AG04449 (cell line): ENCODE data around the gene COL12A1.

Experiments used
- CTCF ChIA-PET: fragments of 350-600 bp; formaldehyde crosslinking; extraction: SDS; loops from one replicate; lab custom pipeline; 2021; ENCODE audit warnings: antibody characterized with exemption; lab: Yijun Ruan, JAX
- POLR2A ChIA-PET: fragments of 400-600, 350-600 bp; formaldehyde crosslinking; extraction: SDS; loops from one replicate; lab custom pipeline; 2020; ENCODE audit warnings: antibody characterized with exemption, inconsistent platforms; lab: Yijun Ruan, JAX
- DNase-seq: peaks from one replicate; pipeline ENCODE4 v3.0.0-alpha.2; 2010; ENCODE audit warnings: low read depth, low spot score
- H3K4me3 ChIP-seq: 2 replicates; pipeline ENCODE4 v1.5.1; 2011; ENCODE audit warnings: low read depth, mild to moderate bottlenecking, control low read depth, low read length
- CTCF ChIP-seq: IDR thresholded peaks from one replicate; pipeline ENCODE4 v1.5.1; 2011; ENCODE audit warnings: mild to moderate bottlenecking, moderate library complexity, low read length, control low read depth, inconsistent platforms; ENCODE audit not compliant: insufficient read depth; ENCODE audit errors: missing control alignments

The COL12A1 gene

GRCh38 chr6:75109022-75109421 is 96.8 kb downstream of the COL12A1 start:
- H3K4me3 ChIP-seq, result no peak overlapping the region
- POLR2A ChIA-PET, result no interaction called here
- no peak for DNase-seq
- no peak for TF ChIP-seq CTCF
- CTCF ChIA-PET, result interaction anchor here (1.7 to 2.5 kb wide), 2 partner anchors 100 to 700 kb away, joined by 5 to 6 read pairs; no protein-coding TSS in a partner anchor

GRCh38 chr6:75108333-75108974 is 97.4 kb downstream of the COL12A1 start:
- no peak for DNase-seq
- no peak overlapping the region for H3K4me3 ChIP-seq
- no peak for TF ChIP-seq CTCF
- ChIA-PET CTCF (interaction anchor here (1.7 to 2.5 kb wide), 2 partner anchors 100 to 699 kb away, joined by 5 to 6 read pairs; no protein-coding TSS in a partner anchor), POLR2A (no interaction called here)

GRCh38 chr6:75107913-75108312 is 97.9 kb downstream of the COL12A1 start:
- TF ChIP-seq CTCF, result no peak
- no peak for DNase-seq
- POLR2A ChIA-PET, result no interaction called here
- CTCF ChIA-PET, result interaction anchor here (1.7 to 2.5 kb wide), 2 partner anchors 101 to 698 kb away, joined by 5 to 6 read pairs; no protein-coding TSS in a partner anchor
- no peak overlapping the region for H3K4me3 ChIP-seq

- ChIA-PET CTCF (interaction anchor here (2.5 kb wide), 1 partner anchor 102 kb away, joined by 6 read pairs; no protein-coding TSS in a partner anchor), POLR2A (no interaction called here)
- no peak for DNase-seq
- no peak for TF ChIP-seq CTCF
- no peak overlapping the region for H3K4me3 ChIP-seq
Observed at GRCh38 chr6:75106426-75106825, 99.4 kb downstream of the COL12A1 start.

GRCh38 chr6:75103431-75103830 is 102.4 kb downstream of the COL12A1 start:
- DNase-seq, result no peak
- TF ChIP-seq CTCF, result no peak
- ChIA-PET POLR2A (no interaction called here), CTCF (interaction anchor here (0.6 to 2.0 kb wide), 7 partner anchors 11 to 1012 kb away, joined by 3 to 10 read pairs (median 4); no protein-coding TSS in a partner anchor)
- no peak overlapping the region for H3K4me3 ChIP-seq

- DNase-seq, result no peak
- TF ChIP-seq CTCF, result no peak
- POLR2A ChIA-PET, result no interaction called here
- CTCF ChIA-PET, result interaction anchor here (0.9 to 1.0 kb wide), 2 partner anchors 17 to 94 kb away, joined by 3 read pairs; no protein-coding TSS in a partner anchor
- H3K4me3 ChIP-seq, result no peak overlapping the region
Observed at GRCh38 chr6:75102301-75102700, 103.6 kb downstream of the COL12A1 start.
